HT1080 (cell line): ENCODE results near the gene STAC2. TPM values are rescaled to one million over a fixed set of nuclear protein-coding genes. Genes with fewer than 3 reads are reported as not detected.
"Not testable (repeated sequence)": the region's sequence is repeated elsewhere in the genome, so short reads cannot be mapped to it uniquely, and the experiment has no call there.

Source experiments
- DNase-seq: peaks from one replicate; pipeline ENCODE4 v3.0.0-alpha.2; 2015; ENCODE audit warnings: low read depth
- total RNA-seq: library from RNA; depleted of rRNA; stranded (reverse); fragments of >200 nt; shearing (Covaris generic); gene quantifications from 2 replicates; pipeline ENCODE4 v1.2.3, GENCODE V29; 2014

The STAC2 gene
- total RNA-seq, 1 experiment from 2014 or later: not detected

DNA sequence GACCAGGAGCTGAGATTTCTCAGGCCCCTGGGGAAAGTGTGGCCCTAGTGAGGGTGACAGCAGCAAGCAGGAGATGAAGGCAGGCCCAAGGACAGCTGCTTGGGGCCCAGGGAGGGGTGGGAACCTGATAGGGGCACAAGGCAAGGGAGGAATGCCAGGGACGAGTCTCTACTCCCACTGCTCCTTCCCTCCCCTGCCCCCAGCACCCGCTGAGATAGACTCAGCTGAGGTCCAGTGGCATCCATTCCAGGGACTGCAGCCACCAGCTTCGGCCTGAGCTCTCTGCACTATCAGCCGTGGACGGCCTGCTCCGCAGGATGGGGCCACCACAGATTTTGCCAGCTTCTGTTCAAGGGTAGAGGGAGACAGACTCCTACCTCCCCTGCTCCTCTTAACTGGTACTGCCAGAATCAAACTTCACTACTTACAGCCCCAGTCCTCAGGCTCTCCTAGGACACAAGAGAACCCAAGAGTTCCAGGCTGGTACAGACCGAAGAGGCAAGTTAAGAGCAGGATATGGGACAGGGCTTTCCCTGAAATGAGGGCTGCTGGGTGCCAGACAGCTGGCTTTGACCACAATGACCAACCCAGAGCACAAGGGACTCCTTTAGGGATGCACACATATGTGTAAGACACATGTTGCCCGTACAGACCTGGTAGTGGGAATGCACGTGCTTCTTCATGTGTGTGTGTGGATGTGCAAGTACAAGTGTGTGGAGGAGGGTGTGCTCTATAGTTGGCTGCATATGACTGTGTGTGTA, 33.8 kb downstream of the STAC2 start:
- no peak for DNase-seq

GRCh38 chr17:39187152-39187830, 38.5 kb downstream of the STAC2 start:
- no peak for DNase-seq

GRCh38 chr17:39186481-39187002, 39.2 kb downstream of the STAC2 start:
- no peak for DNase-seq

DNA sequence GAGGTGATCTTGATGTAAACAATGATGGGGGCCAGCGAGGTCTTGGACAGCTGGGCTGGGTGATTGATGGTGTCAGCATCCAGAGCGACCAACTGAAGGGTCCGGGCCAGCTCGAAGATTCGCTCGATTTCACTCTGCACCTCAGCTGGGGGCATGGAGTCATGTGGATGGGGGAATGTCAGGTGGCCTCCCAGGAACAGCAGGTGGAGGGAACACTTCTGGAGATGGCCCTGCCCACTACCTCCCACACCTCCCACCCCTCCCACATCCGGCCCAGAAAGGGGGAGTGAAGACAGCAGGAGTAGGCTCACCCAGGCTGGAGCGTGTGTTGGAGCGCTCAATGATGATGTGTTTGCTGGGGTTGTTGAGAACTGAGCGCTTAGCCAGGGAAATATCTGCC, 42.0 kb downstream of the STAC2 start:
- DNase-seq: no peak

GRCh38 chr17:39183045-39183444, 42.7 kb downstream of the STAC2 start:
- DNase-seq: no peak

GRCh38 chr17:39181303-39181702, 44.4 kb downstream of the STAC2 start:
- no peak for DNase-seq

DNA sequence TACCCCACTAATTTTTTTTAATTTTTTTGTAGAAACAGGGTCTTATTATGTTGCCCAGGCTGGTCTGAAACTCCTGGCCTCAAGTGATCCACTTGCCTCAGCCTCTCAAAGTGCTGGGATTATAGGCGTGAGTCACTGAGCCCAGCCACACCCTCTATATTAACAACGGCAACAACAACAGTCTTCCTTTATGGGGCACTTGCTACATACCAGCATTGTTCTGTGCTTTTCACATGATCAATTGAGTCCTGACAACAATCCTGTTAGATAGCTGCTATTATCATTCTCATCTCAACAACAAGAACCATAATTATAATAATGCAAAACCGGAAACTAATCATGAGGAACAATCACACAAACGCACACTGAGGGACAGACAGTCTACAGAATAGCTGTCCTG, 47.2 kb downstream of the STAC2 start:
- peak; percentile 64 for DNase-seq

DNA sequence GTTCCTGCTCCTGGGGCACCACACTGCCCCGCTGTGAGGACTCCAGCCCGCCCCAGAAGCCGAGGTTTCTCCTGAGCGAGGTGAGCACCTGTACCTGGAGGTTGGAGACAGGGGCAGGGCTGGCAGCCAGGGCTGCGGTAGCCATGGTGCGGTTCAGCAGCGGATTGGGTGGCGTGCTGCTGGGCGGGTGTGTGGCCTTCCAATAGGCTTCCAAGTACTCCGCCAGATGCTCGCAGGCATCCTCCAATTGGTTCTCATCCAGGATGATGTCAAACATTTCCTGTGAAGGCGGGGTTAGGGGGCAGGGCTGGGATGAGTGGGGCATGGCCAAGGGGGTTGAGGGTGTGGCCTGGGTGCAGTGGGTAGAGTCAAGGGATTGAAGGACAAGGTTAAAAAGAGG, 48.5 kb downstream of the STAC2 start:
- DNase-seq: no peak

DNA sequence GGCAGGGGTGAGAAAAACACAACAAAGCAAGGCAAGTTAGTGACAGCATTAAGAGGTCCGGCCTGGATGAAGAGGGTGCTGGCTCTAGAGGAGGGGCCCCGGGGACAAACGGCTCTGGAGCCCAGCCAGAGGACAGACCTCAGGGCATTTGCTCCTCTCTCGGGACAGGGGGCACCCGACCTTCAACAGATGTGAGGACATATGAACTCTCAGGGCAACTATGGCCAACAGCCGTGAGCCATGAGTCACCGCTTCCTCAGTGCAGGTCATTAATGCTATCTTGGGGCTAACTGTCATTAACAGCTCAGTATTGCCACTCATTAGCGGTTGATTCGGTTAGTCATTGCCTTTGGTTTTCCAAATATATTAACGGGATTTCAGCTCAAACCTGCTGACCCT, 50.1 kb downstream of the STAC2 start:
- DNase-seq: no peak

- no peak for DNase-seq
These were observed 50.6 kb downstream of the STAC2 start for GRCh38 chr17:39174920-39175694.

DNA sequence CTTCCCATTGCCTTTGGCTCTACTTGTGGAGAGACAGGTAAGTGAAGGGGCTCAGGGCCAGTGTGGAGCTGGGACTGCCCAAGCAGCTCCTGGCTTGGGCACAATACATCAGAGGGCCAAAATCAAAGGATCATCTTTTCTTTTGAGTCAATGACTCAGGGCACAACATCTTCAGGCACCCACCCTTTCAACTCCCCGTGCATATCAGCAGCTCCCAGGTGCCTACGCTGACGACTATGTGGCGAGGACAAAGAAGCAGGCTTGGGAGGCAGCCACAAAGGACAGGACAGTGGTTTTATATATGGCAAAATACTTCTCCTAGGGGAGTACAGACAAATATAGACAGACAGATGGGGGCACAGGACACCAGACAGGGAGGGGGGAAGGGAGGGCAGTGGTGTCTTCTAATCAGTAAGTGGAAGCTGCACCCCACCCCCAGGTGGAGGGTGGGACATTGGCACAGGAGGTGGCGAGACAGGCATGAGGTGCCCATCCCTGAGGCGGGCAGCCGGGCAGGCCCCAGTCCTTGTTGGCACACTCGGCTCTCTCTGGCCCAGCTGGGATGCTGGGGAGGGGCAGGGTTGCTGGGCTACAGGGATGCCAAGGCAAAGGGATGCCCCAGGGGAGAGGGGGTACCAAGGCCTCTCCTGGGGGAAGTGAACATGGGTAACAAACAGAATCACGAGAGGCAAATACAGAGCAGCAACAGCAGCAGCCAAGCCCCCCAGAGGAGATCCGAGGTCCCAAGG, 52.0 kb downstream of the STAC2 start:
- DNase-seq: no peak

- DNase-seq: no peak
These were observed 52.7 kb downstream of the STAC2 start for GRCh38 chr17:39173080-39173479.

GRCh38 chr17:39171933-39172332, 53.8 kb downstream of the STAC2 start:
- no peak for DNase-seq

DNA sequence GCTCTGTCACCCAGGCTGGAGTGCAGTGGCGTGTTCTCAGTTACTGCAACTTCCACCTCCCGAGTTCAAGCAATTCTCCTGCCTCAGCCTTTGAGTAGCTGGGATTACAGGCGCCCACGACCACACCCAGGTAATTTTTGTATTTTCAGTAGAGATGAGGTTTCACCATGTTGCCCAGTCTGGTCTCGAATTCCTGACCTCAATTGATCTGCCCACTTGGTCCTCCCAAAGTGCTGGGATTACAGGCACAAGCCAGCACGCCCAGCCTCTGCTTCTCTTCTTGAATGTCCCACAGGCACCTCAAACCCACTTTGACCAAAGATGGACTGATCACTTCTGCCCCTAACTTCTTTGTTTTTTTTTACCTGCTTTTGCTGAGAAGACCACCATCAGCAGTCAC, 55.2 kb downstream of the STAC2 start:
- no peak for DNase-seq

- no peak for DNase-seq
These were observed 55.6 kb downstream of the STAC2 start for GRCh38 chr17:39170109-39170508.

- DNase-seq: no peak
These were observed 56.2 kb downstream of the STAC2 start for GRCh38 chr17:39169518-39169917.

DNA sequence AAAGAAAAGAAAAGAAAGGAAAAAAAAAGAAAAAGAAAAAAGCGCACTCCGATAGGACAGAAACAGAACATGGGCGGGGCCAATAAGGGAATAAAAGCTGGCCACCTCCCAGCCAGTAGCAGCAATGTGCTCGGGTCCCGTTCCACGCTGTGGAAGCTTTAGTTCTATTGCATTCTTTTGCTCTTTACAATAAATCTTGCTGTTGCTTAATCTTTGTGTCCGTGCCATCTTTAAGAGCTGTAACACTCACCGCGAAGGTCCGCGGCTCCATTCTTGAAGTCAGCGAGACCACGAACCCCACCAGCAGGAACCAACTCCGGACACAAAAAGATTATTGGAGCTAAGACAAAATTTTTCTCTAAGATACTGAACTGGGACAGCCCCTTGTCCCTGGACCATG, 56.6 kb downstream of the STAC2 start:
- DNase-seq: no peak

- not testable (repeated sequence) for DNase-seq
These were observed 57.2 kb downstream of the STAC2 start for GRCh38 chr17:39168503-39168902.

DNA sequence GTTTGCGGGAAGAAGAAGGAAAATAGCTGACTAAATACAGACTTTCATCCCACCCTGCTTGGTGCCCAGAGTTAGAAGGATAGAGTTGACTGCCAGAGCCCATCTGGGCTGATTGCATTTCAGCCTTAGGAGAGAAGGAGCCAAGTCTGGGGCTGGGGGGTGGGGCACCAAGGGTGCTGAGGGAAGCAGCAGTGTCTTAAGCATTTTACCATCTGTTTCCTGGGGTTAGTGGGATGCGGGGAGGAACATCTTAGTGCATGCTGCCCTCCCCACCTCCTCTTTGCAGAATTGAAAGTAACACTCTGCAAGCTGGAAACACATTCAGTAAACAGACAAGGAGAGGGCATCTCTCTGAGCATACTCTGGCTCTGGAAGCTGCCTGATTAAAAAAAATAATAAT, 58.3 kb downstream of the STAC2 start:
- DNase-seq: no peak

- DNase-seq: no peak
These were observed 59.1 kb downstream of the STAC2 start for GRCh38 chr17:39166437-39167335.
